RWPE1 (cell line): ENCODE data around the gene DOCK4.

Experiments
- CTCF ChIA-PET: fragments of 350-600 bp; sonication (Branson Sonifier 250); formaldehyde crosslinking; extraction: SDS; loops from one replicate; lab custom pipeline; 2021; lab: Yijun Ruan, JAX
- POLR2A ChIA-PET: fragments of 400-600 bp; formaldehyde crosslinking; extraction: SDS; loops from one replicate; lab custom pipeline; 2020; ENCODE audit warnings: antibody characterized with exemption; ENCODE audit not compliant: low non-redundant PET; lab: Yijun Ruan, JAX
- DNase-seq: peaks from one replicate; pipeline ENCODE4 v3.0.0; 2012; ENCODE audit warnings: low spot score
- H3K27ac ChIP-seq: fragments of 450-650 bp; 2 replicates; pipeline ENCODE4 v1.5.1; 2017
- TF ChIP-seq, protein P1 (sequence below): fragments of 450-650 bp; conservative IDR thresholded peaks from 2 replicates; pipeline ENCODE4 v1.5.1; 2017; ENCODE audit warnings: low read depth, mild to moderate bottlenecking

The DOCK4 gene

DNA sequence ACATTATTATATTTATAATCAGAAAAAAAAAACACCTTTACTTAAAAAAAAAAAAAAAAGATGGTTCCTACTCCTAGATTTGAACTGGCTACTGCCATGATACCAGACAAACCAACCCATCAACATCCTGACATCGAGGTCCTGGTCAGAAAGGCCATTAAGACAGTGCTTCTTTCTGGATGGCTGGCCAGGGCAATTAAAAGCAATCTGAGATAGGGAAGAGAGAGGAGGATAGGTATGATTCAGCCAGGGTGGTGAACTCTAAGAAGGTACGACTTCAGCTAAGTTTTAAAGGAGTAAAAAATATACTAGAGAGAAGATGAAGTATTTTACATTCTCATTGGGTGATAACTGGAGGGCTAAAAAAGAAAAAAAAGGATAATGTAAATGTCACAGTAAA lies 139.0 kb downstream of the DOCK4 start:
- no peak for DNase-seq
- H3K27ac ChIP-seq, result no peak overlapping the region
- ChIA-PET CTCF (no interaction called here), POLR2A (no interaction called here)
- TF ChIP-seq, protein P1, sequence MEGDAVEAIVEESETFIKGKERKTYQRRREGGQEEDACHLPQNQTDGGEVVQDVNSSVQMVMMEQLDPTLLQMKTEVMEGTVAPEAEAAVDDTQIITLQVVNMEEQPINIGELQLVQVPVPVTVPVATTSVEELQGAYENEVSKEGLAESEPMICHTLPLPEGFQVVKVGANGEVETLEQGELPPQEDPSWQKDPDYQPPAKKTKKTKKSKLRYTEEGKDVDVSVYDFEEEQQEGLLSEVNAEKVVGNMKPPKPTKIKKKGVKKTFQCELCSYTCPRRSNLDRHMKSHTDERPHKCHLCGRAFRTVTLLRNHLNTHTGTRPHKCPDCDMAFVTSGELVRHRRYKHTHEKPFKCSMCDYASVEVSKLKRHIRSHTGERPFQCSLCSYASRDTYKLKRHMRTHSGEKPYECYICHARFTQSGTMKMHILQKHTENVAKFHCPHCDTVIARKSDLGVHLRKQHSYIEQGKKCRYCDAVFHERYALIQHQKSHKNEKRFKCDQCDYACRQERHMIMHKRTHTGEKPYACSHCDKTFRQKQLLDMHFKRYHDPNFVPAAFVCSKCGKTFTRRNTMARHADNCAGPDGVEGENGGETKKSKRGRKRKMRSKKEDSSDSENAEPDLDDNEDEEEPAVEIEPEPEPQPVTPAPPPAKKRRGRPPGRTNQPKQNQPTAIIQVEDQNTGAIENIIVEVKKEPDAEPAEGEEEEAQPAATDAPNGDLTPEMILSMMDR, result no peak

DNA sequence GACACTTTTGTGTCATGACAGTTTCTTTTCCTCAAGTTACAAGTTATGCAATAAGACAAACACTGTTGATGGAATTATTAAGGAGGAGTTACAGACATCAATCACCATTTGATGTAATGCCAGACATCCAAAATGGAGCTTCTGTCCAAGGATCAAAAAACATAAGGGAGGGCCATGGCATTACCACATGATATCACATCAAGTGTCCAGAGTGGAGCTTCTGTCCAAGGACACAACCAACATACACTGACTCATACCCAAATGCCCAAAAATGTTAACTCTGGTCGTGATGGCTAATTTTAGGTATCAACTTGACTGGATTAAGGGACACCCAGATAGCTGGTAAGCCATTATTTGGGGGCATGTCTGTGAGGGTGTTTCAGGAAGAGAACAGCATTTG lies 140.4 kb downstream of the DOCK4 start:
- ChIA-PET POLR2A (no interaction called here), CTCF (no interaction called here)
- DNase-seq, result no peak
- H3K27ac ChIP-seq, result no peak overlapping the region
- TF ChIP-seq, protein P1, result no peak

DNA sequence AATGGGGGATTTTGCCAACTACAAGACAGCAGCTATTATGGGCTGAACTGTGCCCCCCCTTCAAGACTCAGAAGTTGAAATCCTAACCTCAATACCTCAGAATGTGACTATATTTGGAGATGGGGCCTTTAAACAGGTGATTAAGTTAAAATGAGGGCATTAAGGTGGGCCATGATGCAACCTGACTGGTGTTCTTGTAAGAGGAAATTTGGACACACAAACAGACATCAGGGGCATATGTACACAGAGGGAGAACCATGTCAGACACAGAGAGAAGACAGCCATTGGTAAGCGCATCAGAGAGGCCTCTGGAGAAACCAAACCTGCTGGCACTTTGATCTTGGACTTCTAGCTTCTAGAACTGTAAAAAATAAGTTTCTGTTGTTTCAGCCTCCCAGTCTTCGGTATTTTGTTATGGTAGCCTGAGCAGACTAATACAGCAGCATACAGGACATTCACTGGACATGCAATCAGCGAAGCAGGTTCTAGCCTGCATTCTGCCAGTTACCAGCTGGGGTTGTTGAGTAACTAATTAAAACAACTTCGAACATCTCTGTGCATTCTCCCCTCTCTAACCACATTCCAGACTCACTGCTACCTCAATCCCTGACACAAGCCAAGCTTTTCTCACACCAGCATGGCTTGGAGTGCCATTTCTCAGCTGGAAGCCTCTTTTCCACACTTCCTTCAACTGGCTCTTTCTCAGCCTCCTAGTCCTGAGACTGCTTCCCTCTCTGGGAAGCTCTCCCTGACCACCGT lies 141.4 kb downstream of the DOCK4 start:
- ChIA-PET POLR2A (no interaction called here), CTCF (no interaction called here)
- no peak overlapping the region for H3K27ac ChIP-seq
- TF ChIP-seq, protein P1, result no peak
- DNase-seq, result no peak

- CTCF ChIA-PET, result interaction anchor here (0.5 kb wide), 1 partner anchor 163 kb away, joined by 4 read pairs; no protein-coding TSS in a partner anchor
- TF ChIP-seq, protein P1, result no peak
- no peak for DNase-seq
- H3K27ac ChIP-seq, result no peak overlapping the region
- POLR2A ChIA-PET, result no interaction called here
Measured at GRCh38 chr7:112063974-112064373, 142.2 kb downstream of the DOCK4 start.

- CTCF ChIA-PET, result no interaction called here
- H3K27ac ChIP-seq, result no peak overlapping the region
- TF ChIP-seq, protein P1, result no peak
- POLR2A ChIA-PET, result no interaction called here
- DNase-seq, result no peak
Measured at GRCh38 chr7:112061051-112061450, 145.1 kb downstream of the DOCK4 start.

GRCh38 chr7:112060625-112061024 lies 145.6 kb downstream of the DOCK4 start:
- no peak overlapping the region for H3K27ac ChIP-seq
- ChIA-PET POLR2A (no interaction called here), CTCF (no interaction called here)
- DNase-seq, result no peak
- TF ChIP-seq, protein P1, result no peak
